ENCODE results near the gene ERC2. TPM values are rescaled to one million over a fixed set of nuclear protein-coding genes. Genes with fewer than 3 reads are reported as not detected.

Gene ERC2
- total and polyA plus RNA-seq, 2 of the 8 experiments (the other 6 are each of a cell fraction or from before 2014, with no cell fraction given) = 16.4 to 22.8 TPM

GRCh38 chr3:55488398-55489055 is 979.7 kb downstream of the ERC2 start:
- H4K8ac ChIP-seq (ENCODE audit: extremely low read depth, insufficient read depth, low read length) = peak overlapping the region; percentile 42; the same call in 1 of the 2 replicates
- H3K4me1 ChIP-seq (replicated peaks in 1 of 4; ENCODE audit: control insufficient read depth in 3 of 4, insufficient read depth in 4 of 4, low read length in 3 of 4) = peaks cover 8 to 25% (median 15%) of the 10 kb centered on the region in 4 experiments
- H3K23ac ChIP-seq (ENCODE audit: insufficient read length) = no peak overlapping the region
- H3K23me2 ChIP-seq (ENCODE audit: low read depth, low read length) = peaks cover 42% of the 10 kb centered on the region
- no peak overlapping the region for H2BK12ac ChIP-seq (ENCODE audit: low read depth, low read length)
- peaks cover 3 to 4% of the 10 kb centered on the region in 2 experiments for H4K20me1 ChIP-seq (replicated peaks in 1 of 2; ENCODE audit: control insufficient read depth in 1 of 2, insufficient read depth in 2 of 2, low read length in 2 of 2)
- H3K79me2 ChIP-seq (ENCODE audit: control insufficient read depth in 1 of 2, insufficient read depth in 2 of 2, low read length in 2 of 2) = no peaks in the 10 kb centered on the region
- peak overlapping the region; percentile 48 for H2BK120ac ChIP-seq (replicated peaks; ENCODE audit: low read depth, low read length)
- H2BK5ac ChIP-seq (ENCODE audit: low read depth, low read length) = no peak overlapping the region
- peak overlapping the region; percentile 60; the same call in 1 of the 2 replicates for H3K18ac ChIP-seq (ENCODE audit: extremely low read depth, low read length)
- H3K27ac ChIP-seq (ENCODE audit: low read depth, low read length) = no peak overlapping the region
- ChIA-PET POLR2A (ENCODE audit: partially characterized antibody) (interaction anchor here (0.9 kb wide), 1 partner anchor 236 kb away, joined by 3 read pairs; no protein-coding TSS in a partner anchor), CTCF (ENCODE audit: partially characterized antibody) (interaction anchor here (0.9 to 2.8 kb wide), 5 partner anchors 28 to 258 kb away, joined by 3 to 18 read pairs (median 4); no protein-coding TSS in a partner anchor)
- H2BK20ac ChIP-seq (ENCODE audit: low read length) = no peak overlapping the region
- no peak overlapping the region for H4K5ac ChIP-seq (ENCODE audit: insufficient read length, low read depth, low read length)
- no peak overlapping the region for H3K14ac ChIP-seq (ENCODE audit: insufficient read length)
- H2AK5ac ChIP-seq (ENCODE audit: low read depth, low read length) = no peak overlapping the region
- no peak overlapping the region for H2AFZ ChIP-seq (ENCODE audit: low read length)
- FAIRE-seq (no peak), DNase-seq (ENCODE audit: low read depth in 1 of 2, low spot score in 2 of 2) (peak in 1 of 2 experiments; percentile 82)
- no peak overlapping the region; a peak in 3 of 7 replicates for H3K9ac ChIP-seq (replicated peaks in 1 of 4; ENCODE audit: extremely low read depth in 1 of 4, low read depth in 3 of 4, low read length in 3 of 4)
- H4K91ac ChIP-seq (replicated peaks; ENCODE audit: insufficient read length, low read length) = no peak overlapping the region
- no peak overlapping the region for H3K56ac ChIP-seq (replicated peaks; ENCODE audit: insufficient read length, low read depth, low read length)
- peak overlapping the region; percentile 42 to 90 (median 60) for H3K4me3 ChIP-seq (ENCODE audit: extremely low read depth in 1 of 4, insufficient read depth in 2 of 4, low read depth in 3 of 4, low read length in 4 of 4)
- H3K79me1 ChIP-seq (ENCODE audit: low read depth, low read length) = no peaks in the 10 kb centered on the region
- H3K36me3 ChIP-seq (ENCODE audit: control insufficient read depth in 2 of 4, insufficient read depth in 4 of 4, low read length in 3 of 4) = no peaks in the 10 kb centered on the region
- peak overlapping the region; percentile 46; the same call in 1 of the 2 replicates for H2BK15ac ChIP-seq (ENCODE audit: low read length)
- H3K4ac ChIP-seq (replicated peaks; ENCODE audit: insufficient read length, low read depth, low read length) = no peak overlapping the region
- H3K27me3 ChIP-seq (replicated peaks in 1 of 4; ENCODE audit: control insufficient read depth in 3 of 4, extremely low read depth in 1 of 4, insufficient read depth in 3 of 4, low read length in 3 of 4) = peaks cover 20 to 68% (median 57%) of the 10 kb centered on the region in 4 experiments
- peak overlapping the region; percentile 99 for H3K4me2 ChIP-seq (ENCODE audit: insufficient read depth in 1 of 2, low read depth in 2 of 2, low read length in 2 of 2)
- H3K9me3 ChIP-seq (ENCODE audit: insufficient read depth in 2 of 2, low read depth in 1 of 2, low read length in 1 of 2) = no peaks in the 10 kb centered on the region
- 2% methylated on average over 23 of the region's 30 CpGs; no CpG with 5 or more reads in 1 of the 2 experiments for WGBS, 2 experiments (ENCODE audit: extremely low coverage in 1 of 2, insufficient coverage in 1 of 2, insufficient read length in 1 of 2, insufficient replicate concordance in 2 of 2, low coverage in 1 of 2, low lambda C conversion rate in 2 of 2, missing lambda C conversion rate in 1 of 2)
- TF ChIP-seq EP300 (IDR thresholded peaks at IDR 0.05; ENCODE audit: borderline replicate concordance in 1 of 2, low read depth in 2 of 2, low read length in 2 of 2) (no peak), PHF8 (conservative IDR thresholded peaks at IDR 0.05; ENCODE audit: low read depth, low read length) (no peak), ASH2L (IDR thresholded peaks at IDR 0.05; ENCODE audit: low read length) (peak; percentile 61), ATF3 (IDR thresholded peaks at IDR 0.05; ENCODE audit: insufficient read depth, low read depth, low read length) (no peak), NANOG (IDR thresholded peaks at IDR 0.05; ENCODE audit: insufficient read depth, low read depth, low read length, poor library complexity, severe bottlenecking) (no peak), USF2 (IDR thresholded peaks at IDR 0.05; ENCODE audit: low read length) (no peak), CTCF (IDR thresholded peaks at IDR 0.05; ENCODE audit: control extremely low read depth in 1 of 3, insufficient read depth in 1 of 3, low read depth in 1 of 3, low read length in 3 of 3) (no peak)

Data from H1 (cell line).